ENCODE data around the gene FERMT1.

Gene FERMT1

DNA sequence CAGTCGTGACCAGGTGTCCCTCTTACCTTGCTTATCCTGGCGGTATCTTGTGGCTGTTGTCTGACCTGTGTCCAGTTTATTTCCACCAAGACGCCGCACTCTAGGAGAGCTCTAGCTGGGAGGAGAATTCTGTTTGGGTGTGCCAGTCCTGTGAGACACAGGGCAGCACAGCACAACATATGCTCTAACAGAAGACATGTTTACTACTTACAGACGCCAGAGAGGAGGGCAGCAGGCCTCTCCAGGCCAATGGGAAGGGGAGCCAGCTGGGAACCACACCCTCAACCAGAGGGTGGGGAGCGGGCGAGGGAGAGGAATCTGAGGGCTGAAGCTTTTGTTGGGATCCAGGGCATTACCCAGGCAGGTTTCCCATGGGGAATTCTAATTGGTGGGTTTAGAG lies 25.2 kb upstream of the FERMT1 start:
- Histone ChIP-seq H3K79me2 (ENCODE audit: insufficient read depth, low read length) (no peaks in the 10 kb centered on the region), H3F3A (ENCODE audit: insufficient read depth) (no peaks in the 10 kb centered on the region), H3K9me2 (replicated peaks; ENCODE audit: insufficient read depth, low read length) (no peaks in the 10 kb centered on the region), H3K9ac (ENCODE audit: low read length) (no peak overlapping the region), H3K27me3 (ENCODE audit: low read length) (peaks cover 3% of the 10 kb centered on the region; the same call in 1 of the 2 replicates), H3K9me3 (ENCODE audit: insufficient read depth, low read length) (no peaks in the 10 kb centered on the region), H2AFZ (ENCODE audit: low read depth, low read length, severe bottlenecking) (no peak overlapping the region), H3K4me2 (ENCODE audit: low read depth, low read length, poor library complexity, severe bottlenecking) (no peak overlapping the region), H3K27ac (ENCODE audit: low read depth, low read length) (no peak overlapping the region), H3K4me3 (ENCODE audit: insufficient read depth, low read length, poor library complexity, severe bottlenecking) (no peak overlapping the region), H4K20me1 (ENCODE audit: low read depth, low read length) (no peaks in the 10 kb centered on the region), H3K36me3 (ENCODE audit: low read length) (no peaks in the 10 kb centered on the region)
- TF ChIP-seq, protein P1, sequence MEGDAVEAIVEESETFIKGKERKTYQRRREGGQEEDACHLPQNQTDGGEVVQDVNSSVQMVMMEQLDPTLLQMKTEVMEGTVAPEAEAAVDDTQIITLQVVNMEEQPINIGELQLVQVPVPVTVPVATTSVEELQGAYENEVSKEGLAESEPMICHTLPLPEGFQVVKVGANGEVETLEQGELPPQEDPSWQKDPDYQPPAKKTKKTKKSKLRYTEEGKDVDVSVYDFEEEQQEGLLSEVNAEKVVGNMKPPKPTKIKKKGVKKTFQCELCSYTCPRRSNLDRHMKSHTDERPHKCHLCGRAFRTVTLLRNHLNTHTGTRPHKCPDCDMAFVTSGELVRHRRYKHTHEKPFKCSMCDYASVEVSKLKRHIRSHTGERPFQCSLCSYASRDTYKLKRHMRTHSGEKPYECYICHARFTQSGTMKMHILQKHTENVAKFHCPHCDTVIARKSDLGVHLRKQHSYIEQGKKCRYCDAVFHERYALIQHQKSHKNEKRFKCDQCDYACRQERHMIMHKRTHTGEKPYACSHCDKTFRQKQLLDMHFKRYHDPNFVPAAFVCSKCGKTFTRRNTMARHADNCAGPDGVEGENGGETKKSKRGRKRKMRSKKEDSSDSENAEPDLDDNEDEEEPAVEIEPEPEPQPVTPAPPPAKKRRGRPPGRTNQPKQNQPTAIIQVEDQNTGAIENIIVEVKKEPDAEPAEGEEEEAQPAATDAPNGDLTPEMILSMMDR (IDR thresholded peaks at IDR 0.05; ENCODE audit: insufficient read depth, low read length, poor library complexity, severe bottlenecking), result no peak
- TF ChIP-seq EZH2phosphoT487 (conservative IDR thresholded peaks at IDR 0.05; ENCODE audit: low read length), result no peak

- Histone ChIP-seq H4K20me1 (ENCODE audit: low read depth, low read length) (no peaks in the 10 kb centered on the region), H3K9ac (ENCODE audit: low read length) (no peak overlapping the region), H3K4me2 (ENCODE audit: low read depth, low read length, poor library complexity, severe bottlenecking) (no peak overlapping the region), H3K27ac (ENCODE audit: low read depth, low read length) (no peak overlapping the region), H3K27me3 (ENCODE audit: low read length) (no peaks in the 10 kb centered on the region; the same call in 1 of the 2 replicates), H3F3A (ENCODE audit: insufficient read depth) (no peaks in the 10 kb centered on the region), H3K79me2 (ENCODE audit: insufficient read depth, low read length) (no peaks in the 10 kb centered on the region), H3K9me2 (replicated peaks; ENCODE audit: insufficient read depth, low read length) (no peaks in the 10 kb centered on the region), H3K9me3 (ENCODE audit: insufficient read depth, low read length) (no peaks in the 10 kb centered on the region), H3K4me3 (ENCODE audit: insufficient read depth, low read length, poor library complexity, severe bottlenecking) (no peak overlapping the region), H3K36me3 (ENCODE audit: low read length) (no peaks in the 10 kb centered on the region), H2AFZ (ENCODE audit: low read depth, low read length, severe bottlenecking) (no peak overlapping the region)
- TF ChIP-seq EZH2phosphoT487 (conservative IDR thresholded peaks at IDR 0.05; ENCODE audit: low read length), result no peak
- TF ChIP-seq, protein P1 (IDR thresholded peaks at IDR 0.05; ENCODE audit: insufficient read depth, low read length, poor library complexity, severe bottlenecking), result peak; percentile 59
Observed at GRCh38 chr20:6142348-6142993, 19.6 kb upstream of the FERMT1 start.

DNA sequence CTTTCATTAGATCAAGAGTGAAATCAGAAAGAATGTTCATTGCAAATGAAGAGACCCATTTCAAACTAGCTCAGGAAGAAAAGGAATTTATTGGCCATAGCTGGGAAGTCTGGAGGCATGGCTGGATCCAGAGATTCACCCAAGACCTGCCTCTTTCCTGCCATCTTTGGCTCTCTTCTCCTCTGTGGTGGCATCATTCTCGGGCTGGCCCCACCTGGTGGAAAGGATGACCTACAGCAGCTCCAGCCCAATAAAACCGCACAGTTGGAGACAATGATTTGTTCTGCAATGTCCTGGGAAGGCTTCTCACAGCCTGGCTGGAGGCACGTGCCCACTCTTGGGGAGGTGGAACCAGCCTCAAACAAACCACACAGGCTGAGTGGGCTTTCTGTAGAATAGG lies 18.1 kb upstream of the FERMT1 start:
- H3K27me3 ChIP-seq (ENCODE audit: low read length), result no peaks in the 10 kb centered on the region
- TF ChIP-seq, protein P1 (IDR thresholded peaks at IDR 0.05; ENCODE audit: insufficient read depth, low read length, poor library complexity, severe bottlenecking), result no peak
- no peak for TF ChIP-seq EZH2phosphoT487 (conservative IDR thresholded peaks at IDR 0.05; ENCODE audit: low read length)
- H3K79me2 ChIP-seq (ENCODE audit: insufficient read depth, low read length), result no peaks in the 10 kb centered on the region
- H3K4me3 ChIP-seq (ENCODE audit: insufficient read depth, low read length, poor library complexity, severe bottlenecking), result no peak overlapping the region
- H4K20me1 ChIP-seq (ENCODE audit: low read depth, low read length), result no peaks in the 10 kb centered on the region
- no peak overlapping the region for H3K27ac ChIP-seq (ENCODE audit: low read depth, low read length)
- H2AFZ ChIP-seq (ENCODE audit: low read depth, low read length, severe bottlenecking), result no peak overlapping the region
- no peak overlapping the region for H3K4me2 ChIP-seq (ENCODE audit: low read depth, low read length, poor library complexity, severe bottlenecking)
- H3K9me2 ChIP-seq (replicated peaks; ENCODE audit: insufficient read depth, low read length), result no peaks in the 10 kb centered on the region
- H3F3A ChIP-seq (ENCODE audit: insufficient read depth), result no peaks in the 10 kb centered on the region
- no peaks in the 10 kb centered on the region for H3K36me3 ChIP-seq (ENCODE audit: low read length)
- no peaks in the 10 kb centered on the region for H3K9me3 ChIP-seq (ENCODE audit: insufficient read depth, low read length)
- no peak overlapping the region for H3K9ac ChIP-seq (ENCODE audit: low read length)
